HepG2 (cell line): ENCODE measurements around the gene BICDL1.

Source experiments
- CREM ChIP-seq, 2 experiments: sonication (generic) in 1 of 2; formaldehyde crosslinking in 1 of 2; IDR thresholded peaks; 2 replicates each; pipeline versions ENCODE4 v1.4.0 to v1.6.1; 2016 to 2020; ENCODE audit warnings: antibody characterized with exemption in 1 of 2, mild to moderate bottlenecking in 1 of 2, missing genetic modification reagents in 1 of 2
- CTCF ChIP-seq: sonication (generic); formaldehyde crosslinking; IDR thresholded peaks from 2 replicates; pipeline ENCODE4 v1.5.0; 2020; ENCODE audit warnings: mild to moderate bottlenecking, missing genetic modification reagents, moderate library complexity
- EZH2 ChIP-seq: conservative IDR thresholded peaks from 2 replicates; pipeline ENCODE4 v1.6.1; 2012; ENCODE audit warnings: mild to moderate bottlenecking, low read depth, low read length, moderate library complexity
- HDAC6 ChIP-seq: fragments of 200-600 bp; sonication (generic); IDR thresholded peaks from 2 replicates; pipeline ENCODE4 v1.7.0; 2017; ENCODE audit warnings: mild to moderate bottlenecking, antibody characterized with exemption, low read length, low read depth
- MXI1 ChIP-seq: IDR thresholded peaks from 3 replicates; pipeline ENCODE4 v1.6.1; 2012; ENCODE audit warnings: low read depth, low read length, inconsistent platforms, borderline replicate concordance
- RFX5 ChIP-seq: IDR thresholded peaks from 2 replicates; pipeline ENCODE4 v1.6.1; 2011; ENCODE audit warnings: low read depth, low read length, improper control_type of control experiment
- ZFX ChIP-seq: sonication (generic); formaldehyde crosslinking; IDR thresholded peaks from 2 replicates; pipeline ENCODE4 v1.4.0; 2020; ENCODE audit warnings: mild to moderate bottlenecking, low read depth, missing genetic modification reagents, moderate library complexity

GRCh38 chr12:120075034-120075616 is 86.1 kb downstream of the BICDL1 start:
- TF ChIP-seq MXI1 (no peak), RFX5 (no peak), CREM (IDR thresholded peaks at IDR 0.05) (no peak), CREM (CRISPR knock-in tag; IDR thresholded peaks at IDR 0.05) (no peak), CTCF (CRISPR knock-in tag) (no peak), EZH2 (no peak), HDAC6 (no peak), ZFX (no peak)
